Activated T-helper 2 cell treated with anti-CD3 and anti-CD28 coated beads, Interferon-gamma antibody, Interleukin-2, Interleukin-4, amounts not matched to agents 10 μg/mL and 5 μg/mL and 100 μg/mL, durations not matched to agents 14 hours and 24 hours and 36 hours (primary cell): ENCODE measurements around the gene PCDH10. TPM values are rescaled to one million over a fixed set of nuclear protein-coding genes. Genes with fewer than 3 reads are reported as not detected.

Source experiments
- DNase-seq: peaks from one replicate; pipeline ENCODE4 v3.0.0; 2021; ENCODE audit warnings: low spot score
- H3K27ac Mint-ChIP-seq: one replicate; pipeline ENCODE4 v1.8.0; 2021; ENCODE audit warnings: mixed read lengths
- H3K27me3 Mint-ChIP-seq: one replicate; pipeline ENCODE4 v1.8.0; 2021; ENCODE audit warnings: low read depth, mixed read lengths
- H3K36me3 Mint-ChIP-seq: one replicate; pipeline ENCODE4 v1.8.0; 2021; ENCODE audit warnings: low read depth, mixed read lengths
- H3K4me1 Mint-ChIP-seq: one replicate; pipeline ENCODE4 v1.8.0; 2021; ENCODE audit warnings: low read depth, mixed read lengths
- H3K4me3 Mint-ChIP-seq: one replicate; pipeline ENCODE4 v1.8.0; 2021; ENCODE audit warnings: low read depth, mild to moderate bottlenecking, moderate library complexity, mixed read lengths
- H3K9me3 Mint-ChIP-seq: one replicate; pipeline ENCODE4 v1.8.0; 2021; ENCODE audit warnings: mixed read lengths
- intact Hi-C: fragments of 100-400 bp; cut with micrococcal nuclease; formaldehyde crosslinking; loops from one replicate; pipeline ENCODE4 v1.15.1; 2023
- total RNA-seq: library from RNA; stranded (reverse); gene quantifications from 2 replicates; pipeline ENCODE4 v1.2.3, GENCODE V29; 2022

The PCDH10 gene
- total RNA-seq, 1 donor from 2014 or later, result 0.09 TPM

DNA sequence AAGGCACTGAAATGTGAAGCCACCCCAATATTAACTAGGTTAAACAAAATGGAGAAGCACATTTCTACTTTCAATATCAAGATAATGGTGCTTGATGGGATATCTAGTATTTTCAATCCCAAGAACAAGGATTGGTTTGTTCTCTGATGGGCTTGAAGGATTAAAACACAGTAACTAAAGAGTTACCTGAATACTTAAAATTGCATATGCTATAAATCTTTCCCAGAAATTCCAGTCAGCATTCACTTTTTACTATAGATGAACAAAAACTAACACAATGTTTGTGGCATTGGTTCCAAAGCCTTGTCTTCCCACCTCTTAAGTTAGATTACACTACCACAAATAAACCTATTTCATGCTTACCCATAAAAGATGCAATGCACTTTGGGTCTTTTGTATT, 3.9 kb upstream of the PCDH10 start:
- peaks cover 12% of the 10 kb centered on the region for H3K4me1 Mint-ChIP-seq
- H3K27ac Mint-ChIP-seq, result no peak overlapping the region
- peaks cover 44% of the 10 kb centered on the region for H3K27me3 Mint-ChIP-seq
- intact Hi-C loops, result no loop called here
- no peaks in the 10 kb centered on the region for H3K36me3 Mint-ChIP-seq
- no peak for DNase-seq
- H3K9me3 Mint-ChIP-seq, result no peaks in the 10 kb centered on the region
- H3K4me3 Mint-ChIP-seq, result no peak overlapping the region

DNA sequence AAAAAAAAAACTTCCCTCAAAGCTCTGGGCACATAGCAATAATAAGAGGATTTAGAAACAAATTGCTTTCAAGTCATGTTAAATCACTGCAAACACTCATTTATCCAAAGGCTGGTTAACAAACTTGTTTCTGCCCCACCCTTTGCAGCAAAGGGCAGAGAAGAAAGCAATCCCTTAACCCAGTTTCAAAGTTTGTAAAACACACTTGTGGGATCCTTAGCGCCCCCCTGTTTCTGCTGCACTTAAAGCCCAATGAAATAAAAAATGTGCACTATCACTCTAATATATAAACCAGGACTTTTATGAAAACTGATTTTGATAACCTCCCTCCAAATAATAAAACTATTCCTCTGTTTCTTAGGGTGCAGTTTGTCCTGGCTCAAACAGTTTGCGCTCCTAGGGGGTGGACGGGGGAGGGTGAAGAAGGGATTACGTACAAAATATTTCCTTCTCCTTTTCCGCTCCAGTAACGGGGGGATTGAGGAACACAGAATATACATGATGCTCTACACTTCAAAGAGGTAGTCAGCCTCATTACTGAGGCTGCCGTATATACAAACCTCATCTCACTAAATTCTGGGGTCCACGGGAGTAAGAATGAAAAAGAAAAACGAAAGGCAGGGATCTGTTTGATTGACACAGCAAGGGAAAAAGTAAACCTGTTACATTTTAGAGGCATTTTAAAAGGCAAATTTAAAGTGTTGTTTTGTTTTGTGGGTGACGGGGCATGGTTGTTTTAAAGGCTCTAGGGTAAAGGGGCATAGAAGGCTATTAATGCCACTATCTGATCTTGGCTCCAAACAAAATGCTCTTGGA, 3.1 kb upstream of the PCDH10 start:
- Mint-ChIP-seq H3K4me1 (peaks cover 12% of the 10 kb centered on the region), H3K36me3 (no peaks in the 10 kb centered on the region), H3K27me3 (peaks cover 51% of the 10 kb centered on the region), H3K4me3 (no peak overlapping the region), H3K9me3 (no peaks in the 10 kb centered on the region), H3K27ac (no peak overlapping the region)
- intact Hi-C loops, result no loop called here
- no peak for DNase-seq

DNA sequence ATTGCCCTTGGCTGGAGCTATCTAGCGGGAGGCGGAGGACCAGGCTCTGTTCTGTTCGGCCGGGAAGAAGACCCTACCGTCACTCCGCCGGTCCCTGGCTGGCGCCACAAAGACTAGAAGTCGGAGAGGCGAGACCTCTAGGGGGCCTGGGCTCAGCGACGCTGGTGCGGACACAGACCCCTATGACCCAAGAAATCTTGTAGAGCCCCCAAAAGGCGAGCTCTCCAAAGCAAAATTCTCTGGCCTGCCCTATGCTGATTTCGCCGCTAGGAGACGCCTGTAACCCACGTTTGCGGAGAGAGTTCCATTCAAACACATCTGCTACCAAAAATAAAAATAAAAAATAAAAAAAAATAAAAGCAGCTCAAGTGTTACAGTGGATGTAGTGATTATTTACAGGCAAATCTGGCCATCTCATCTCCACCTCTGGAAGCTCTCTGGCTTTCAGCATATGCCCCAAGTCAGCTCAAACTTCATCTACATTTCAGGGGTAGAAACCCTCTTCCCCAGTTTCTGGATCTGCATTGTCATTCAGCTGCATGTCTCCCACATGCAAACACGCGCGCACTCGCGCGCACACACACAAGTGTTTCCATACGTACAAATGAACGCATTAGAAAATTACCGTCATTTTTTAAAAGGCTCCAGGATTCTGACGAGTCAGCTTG, 2.4 kb upstream of the PCDH10 start:
- peaks cover 59% of the 10 kb centered on the region for H3K27me3 Mint-ChIP-seq

GRCh38 chr4:133147286-133147821, 1.7 kb upstream of the PCDH10 start:
- no peak for DNase-seq
- no peak overlapping the region for H3K27ac Mint-ChIP-seq
- no peaks in the 10 kb centered on the region for H3K9me3 Mint-ChIP-seq
- H3K36me3 Mint-ChIP-seq, result no peaks in the 10 kb centered on the region
- peaks cover 61% of the 10 kb centered on the region for H3K27me3 Mint-ChIP-seq
- H3K4me1 Mint-ChIP-seq, result peaks cover 13% of the 10 kb centered on the region
- H3K4me3 Mint-ChIP-seq, result no peak overlapping the region
- intact Hi-C loops, result no loop called here

More for the DNA sequence above, 2.4 kb upstream of the PCDH10 start:
- H3K36me3 Mint-ChIP-seq, result no peaks in the 10 kb centered on the region
- intact Hi-C loops, result no loop called here
- DNase-seq, result no peak
- H3K27ac Mint-ChIP-seq, result no peak overlapping the region
- H3K9me3 Mint-ChIP-seq, result no peaks in the 10 kb centered on the region
- peaks cover 12% of the 10 kb centered on the region for H3K4me1 Mint-ChIP-seq
- H3K4me3 Mint-ChIP-seq, result no peak overlapping the region

GRCh38 chr4:133147921-133148689, 989 bp upstream of the PCDH10 start:
- no peak overlapping the region for H3K4me3 Mint-ChIP-seq
- no peak for DNase-seq
- peaks cover 17% of the 10 kb centered on the region for H3K4me1 Mint-ChIP-seq
- H3K36me3 Mint-ChIP-seq, result no peaks in the 10 kb centered on the region
- H3K27me3 Mint-ChIP-seq, result peaks cover 68% of the 10 kb centered on the region
- no peaks in the 10 kb centered on the region for H3K9me3 Mint-ChIP-seq
- H3K27ac Mint-ChIP-seq, result peak overlapping the region; percentile 22
- intact Hi-C loops, result no loop called here

GRCh38 chr4:133149364-133149695, 236 bp downstream of the PCDH10 start:
- intact Hi-C loops, result no loop called here
- H3K9me3 Mint-ChIP-seq, result no peaks in the 10 kb centered on the region
- DNase-seq, result no peak
- peak overlapping the region; percentile 52 for H3K27ac Mint-ChIP-seq
- peaks cover 76% of the 10 kb centered on the region for H3K27me3 Mint-ChIP-seq
- H3K4me1 Mint-ChIP-seq, result peaks cover 17% of the 10 kb centered on the region
- no peaks in the 10 kb centered on the region for H3K36me3 Mint-ChIP-seq
- peak overlapping the region; percentile 72 for H3K4me3 Mint-ChIP-seq

DNA sequence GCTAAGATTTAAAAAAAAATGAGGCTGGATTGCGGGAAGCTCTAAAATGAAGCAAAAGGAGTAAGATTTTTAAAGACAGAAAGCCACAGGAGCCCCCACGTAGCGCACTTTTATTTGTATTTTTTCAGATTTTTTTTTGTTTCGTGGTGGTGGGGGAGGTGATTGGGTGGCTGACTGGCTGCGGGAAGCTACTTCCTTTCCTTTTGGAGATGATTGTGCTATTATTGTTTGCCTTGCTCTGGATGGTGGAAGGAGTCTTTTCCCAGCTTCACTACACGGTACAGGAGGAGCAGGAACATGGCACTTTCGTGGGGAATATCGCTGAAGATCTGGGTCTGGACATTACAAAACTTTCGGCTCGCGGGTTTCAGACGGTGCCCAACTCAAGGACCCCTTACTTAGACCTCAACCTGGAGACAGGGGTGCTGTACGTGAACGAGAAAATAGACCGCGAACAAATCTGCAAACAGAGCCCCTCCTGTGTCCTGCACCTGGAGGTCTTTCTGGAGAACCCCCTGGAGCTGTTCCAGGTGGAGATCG, 908 bp downstream of the PCDH10 start:
- H3K9me3 Mint-ChIP-seq, result no peaks in the 10 kb centered on the region
- no peak overlapping the region for H3K27ac Mint-ChIP-seq

GRCh38 chr4:133150486-133151340, 1.6 kb downstream of the PCDH10 start:
- DNase-seq, result peak; percentile 9
- no peaks in the 10 kb centered on the region for H3K36me3 Mint-ChIP-seq
- no peaks in the 10 kb centered on the region for H3K9me3 Mint-ChIP-seq
- H3K27me3 Mint-ChIP-seq, result peaks cover 72% of the 10 kb centered on the region
- no peak overlapping the region for H3K4me3 Mint-ChIP-seq
- peaks cover 17% of the 10 kb centered on the region for H3K4me1 Mint-ChIP-seq
- H3K27ac Mint-ChIP-seq, result no peak overlapping the region
- intact Hi-C loops, result no loop called here

More for the DNA sequence above, 908 bp downstream of the PCDH10 start:
- no peak for DNase-seq
- H3K27me3 Mint-ChIP-seq, result peaks cover 75% of the 10 kb centered on the region
- no peak overlapping the region for H3K4me3 Mint-ChIP-seq
- H3K4me1 Mint-ChIP-seq, result peaks cover 17% of the 10 kb centered on the region
- intact Hi-C loops, result no loop called here
- H3K36me3 Mint-ChIP-seq, result no peaks in the 10 kb centered on the region

DNA sequence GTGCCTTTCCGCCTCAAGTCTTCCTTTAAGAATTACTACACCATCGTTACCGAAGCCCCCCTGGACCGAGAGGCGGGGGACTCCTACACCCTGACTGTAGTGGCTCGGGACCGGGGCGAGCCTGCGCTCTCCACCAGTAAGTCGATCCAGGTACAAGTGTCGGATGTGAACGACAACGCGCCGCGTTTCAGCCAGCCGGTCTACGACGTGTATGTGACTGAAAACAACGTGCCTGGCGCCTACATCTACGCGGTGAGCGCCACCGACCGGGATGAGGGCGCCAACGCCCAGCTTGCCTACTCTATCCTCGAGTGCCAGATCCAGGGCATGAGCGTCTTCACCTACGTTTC, 2.2 kb downstream of the PCDH10 start:
- Mint-ChIP-seq H3K9me3 (no peaks in the 10 kb centered on the region), H3K4me3 (no peak overlapping the region), H3K4me1 (peaks cover 17% of the 10 kb centered on the region), H3K27me3 (peaks cover 67% of the 10 kb centered on the region), H3K27ac (no peak overlapping the region), H3K36me3 (no peaks in the 10 kb centered on the region)
- no peak for DNase-seq
- intact Hi-C loops, result no loop called here

GRCh38 chr4:133151691-133152329, 2.7 kb downstream of the PCDH10 start:
- Mint-ChIP-seq H3K27ac (no peak overlapping the region), H3K4me3 (no peak overlapping the region), H3K36me3 (no peaks in the 10 kb centered on the region), H3K9me3 (no peaks in the 10 kb centered on the region), H3K27me3 (peaks cover 65% of the 10 kb centered on the region), H3K4me1 (peaks cover 17% of the 10 kb centered on the region)
- intact Hi-C loops, result no loop called here
- no peak for DNase-seq

- Mint-ChIP-seq H3K9me3 (no peaks in the 10 kb centered on the region), H3K4me3 (no peak overlapping the region), H3K27ac (no peak overlapping the region), H3K36me3 (no peaks in the 10 kb centered on the region), H3K27me3 (peaks cover 60% of the 10 kb centered on the region), H3K4me1 (peaks cover 15% of the 10 kb centered on the region)
- no peak for DNase-seq
- intact Hi-C loops, result no loop called here
Observed at GRCh38 chr4:133152330-133152821, 3.3 kb downstream of the PCDH10 start.
